Stomach (tissue), 9 donors: ENCODE data around the gene PLCH2. TPM values are rescaled to one million over a fixed set of nuclear protein-coding genes. Genes with fewer than 3 reads are reported as not detected.

Experiments used
- DNase-seq, 2 donors: peaks; one replicate each; pipeline versions ENCODE4 v3.0.0 to v3.0.0-alpha.2; 2013 to 2019
- H3K27ac ChIP-seq, 5 donors: fragments of 200-600 bp in 4 of 5; sonication (generic) in 4 of 5; one replicate each; pipeline ENCODE4 v1.5.1; 2013 to 2019; ENCODE audit warnings: mild to moderate bottlenecking in 1 of 5, moderate library complexity in 1 of 5
- H3K27me3 ChIP-seq, 3 donors: fragments of 200-600 bp; sonication (generic); one replicate each; pipeline ENCODE4 v1.5.1; 2017 to 2019; ENCODE audit warnings: mixed run types in 1 of 3
- H3K36me3 ChIP-seq, 4 donors: fragments of 200-600 bp; sonication (generic); 1 replicate in 3 of 4; 2 replicates in 1 of 4; pipeline ENCODE4 v1.5.1; 2016 to 2019
- H3K4me1 ChIP-seq, 4 donors: fragments of 200-600 bp; sonication (generic); one replicate each; pipeline ENCODE4 v1.5.1; 2016 to 2019
- H3K4me3 ChIP-seq, 4 donors: fragments of 200-600 bp; sonication (generic) in 3 of 4; one replicate each; pipeline ENCODE4 v1.5.1; 2016 to 2019; ENCODE audit warnings: mild to moderate bottlenecking in 1 of 4
- H3K9me3 ChIP-seq, 4 donors: fragments of 200-600 bp; sonication (generic); one replicate each; pipeline ENCODE4 v1.5.1; 2016 to 2019
- EP300 ChIP-seq: sonication (generic); formaldehyde crosslinking; IDR thresholded peaks from one replicate; pipeline ENCODE4 v1.6.1; 2017; ENCODE audit warnings: antibody characterized with exemption
- POLR2A ChIP-seq, 4 donors: fragments of 450-650 bp; IDR thresholded peaks; one replicate each; pipeline ENCODE4 v1.6.1; 2016; ENCODE audit warnings: antibody characterized with exemption in 4 of 4, control low read depth in 2 of 4, mild to moderate bottlenecking in 1 of 4, moderate library complexity in 1 of 4
- POLR2AphosphoS5 ChIP-seq, 3 donors: sonication (generic); formaldehyde crosslinking; IDR thresholded peaks; one replicate each; pipeline ENCODE4 v1.6.1; 2016; ENCODE audit warnings: antibody characterized with exemption in 3 of 3
- WGBS, 5 donors: extraction: QIAGEN DNeasy Blood & Tissue Kit in 3 of 5; methylation state at CpG; one replicate each; pipeline versions ENCODE4 v1.1.5 to v1.1.7; 2013 to 2018; 5-methylcytosine and 5-hydroxymethylcytosine counted together
- intact Hi-C: fragments of 100-400 bp; cut with DNase I; formaldehyde crosslinking; loops from one replicate; pipeline ENCODE4 v1.15.1; 2023; ENCODE audit warnings: low total_unique reads
- polyA plus RNA-seq, 3 donors: library from polyadenylated mRNA; stranded (reverse); fragments of 200-250 nt; gene quantifications; one replicate each; pipeline ENCODE4 v1.2.3, GENCODE V29; 2013
- total RNA-seq, 5 donors: library from RNA; depleted of rRNA; stranded (reverse); fragments of >200 nt; gene quantifications; one replicate each; pipeline versions ENCODE4 v1.1.0 to v1.2.3, GENCODE V29; 2014 to 2016
- TF ChIP-seq, protein P1 (sequence below), 7 experiments: fragments of 450-650 bp in 4 of 7; fragments of 200-600 bp in 3 of 7; sonication (generic) in 3 of 7; IDR thresholded peaks; one replicate each; pipeline ENCODE4 v1.5.1; 2016 to 2019; ENCODE audit warnings: antibody characterized with exemption in 7 of 7, control low read depth in 2 of 7, mild to moderate bottlenecking in 1 of 7
- donor health status: healthy with polysubstance abuse.
- donor health status: Bipolar disorder and iron deficiency.
- donor health status: healthy.

Gene PLCH2
- total and polyA plus RNA-seq, 8 donors = 0.55 to 24.9 (median 1.0) TPM; not detected in 2

DNA sequence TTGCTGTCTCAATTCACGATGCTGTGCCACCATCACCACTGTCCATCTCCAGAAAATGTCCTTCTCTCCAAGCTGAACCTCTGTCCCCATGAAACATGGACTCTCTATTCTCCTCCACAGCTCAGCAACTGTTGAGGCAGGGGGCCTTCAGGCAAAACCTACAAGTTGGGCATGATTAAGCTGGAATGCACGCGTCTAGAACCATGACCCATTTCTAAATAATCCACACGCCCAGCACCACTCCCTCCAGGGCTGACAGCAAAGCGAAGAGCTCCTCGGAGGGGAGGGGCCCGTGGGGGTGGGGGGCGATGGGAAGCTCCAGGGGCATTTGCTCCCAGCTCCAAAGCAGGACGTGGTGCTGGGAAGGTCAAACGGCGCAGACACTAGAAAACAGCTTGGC, 57.3 kb downstream of the PLCH2 start:
- Histone ChIP-seq H3K9me3 (no peaks in the 10 kb centered on the region), H3K27ac (no peak overlapping the region), H3K4me1 (peaks cover 35 to 52% (median 51%) of the 10 kb centered on the region in 4 donors), H3K4me3 (no peak overlapping the region), H3K27me3 (peaks cover 0 to 100% (median 52%) of the 10 kb centered on the region in 3 donors), H3K36me3 (no peaks in the 10 kb centered on the region)
- intact Hi-C loops = no loop called here
- TF ChIP-seq POLR2AphosphoS5 (IDR thresholded peaks at IDR 0.05) = no peak
- no peak for TF ChIP-seq POLR2A (IDR thresholded peaks at IDR 0.05)
- TF ChIP-seq EP300 = no peak
- TF ChIP-seq, protein P1, sequence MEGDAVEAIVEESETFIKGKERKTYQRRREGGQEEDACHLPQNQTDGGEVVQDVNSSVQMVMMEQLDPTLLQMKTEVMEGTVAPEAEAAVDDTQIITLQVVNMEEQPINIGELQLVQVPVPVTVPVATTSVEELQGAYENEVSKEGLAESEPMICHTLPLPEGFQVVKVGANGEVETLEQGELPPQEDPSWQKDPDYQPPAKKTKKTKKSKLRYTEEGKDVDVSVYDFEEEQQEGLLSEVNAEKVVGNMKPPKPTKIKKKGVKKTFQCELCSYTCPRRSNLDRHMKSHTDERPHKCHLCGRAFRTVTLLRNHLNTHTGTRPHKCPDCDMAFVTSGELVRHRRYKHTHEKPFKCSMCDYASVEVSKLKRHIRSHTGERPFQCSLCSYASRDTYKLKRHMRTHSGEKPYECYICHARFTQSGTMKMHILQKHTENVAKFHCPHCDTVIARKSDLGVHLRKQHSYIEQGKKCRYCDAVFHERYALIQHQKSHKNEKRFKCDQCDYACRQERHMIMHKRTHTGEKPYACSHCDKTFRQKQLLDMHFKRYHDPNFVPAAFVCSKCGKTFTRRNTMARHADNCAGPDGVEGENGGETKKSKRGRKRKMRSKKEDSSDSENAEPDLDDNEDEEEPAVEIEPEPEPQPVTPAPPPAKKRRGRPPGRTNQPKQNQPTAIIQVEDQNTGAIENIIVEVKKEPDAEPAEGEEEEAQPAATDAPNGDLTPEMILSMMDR (IDR thresholded peaks at IDR 0.05) = no peak
- WGBS, 5 donors = 72 to 84% (median 79%) methylated on average over 11 of the region's 11 CpGs
- DNase-seq = no peak

DNA sequence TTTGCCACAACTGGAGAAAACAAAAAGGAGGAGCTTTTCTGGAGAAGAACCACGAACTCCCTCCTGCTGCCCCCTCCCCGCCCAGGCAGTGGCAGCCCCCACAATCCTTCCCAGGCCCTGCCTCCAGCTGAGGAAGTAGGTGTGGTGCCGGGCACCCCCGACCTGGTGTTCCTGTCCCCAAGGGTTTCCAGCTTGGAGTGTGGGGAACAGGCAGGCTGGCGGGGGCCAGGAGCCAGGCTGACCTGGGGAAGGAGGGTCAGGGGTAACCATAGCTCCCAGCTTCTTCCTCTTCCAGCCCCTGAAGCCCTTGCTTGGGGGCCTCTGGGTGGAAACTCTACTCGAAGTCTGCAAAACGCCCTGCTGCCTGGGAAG, 58.2 kb downstream of the PLCH2 start:
- Histone ChIP-seq H3K9me3 (no peaks in the 10 kb centered on the region), H3K27ac (no peak overlapping the region), H3K36me3 (no peaks in the 10 kb centered on the region), H3K4me1 (peaks cover 26 to 43% (median 42%) of the 10 kb centered on the region in 4 donors), H3K4me3 (no peak overlapping the region), H3K27me3 (peaks cover 0 to 100% (median 44%) of the 10 kb centered on the region in 3 donors)
- no peak for DNase-seq
- WGBS, 5 donors = 37 to 63% (median 40%) methylated on average over 3 to 7 of the region's 7 CpGs
- TF ChIP-seq POLR2AphosphoS5 (IDR thresholded peaks at IDR 0.05) = no peak
- TF ChIP-seq POLR2A (IDR thresholded peaks at IDR 0.05) = no peak
- TF ChIP-seq EP300 = no peak
- TF ChIP-seq, protein P1 (IDR thresholded peaks at IDR 0.05) = no peak
- intact Hi-C loops = no loop called here

DNA sequence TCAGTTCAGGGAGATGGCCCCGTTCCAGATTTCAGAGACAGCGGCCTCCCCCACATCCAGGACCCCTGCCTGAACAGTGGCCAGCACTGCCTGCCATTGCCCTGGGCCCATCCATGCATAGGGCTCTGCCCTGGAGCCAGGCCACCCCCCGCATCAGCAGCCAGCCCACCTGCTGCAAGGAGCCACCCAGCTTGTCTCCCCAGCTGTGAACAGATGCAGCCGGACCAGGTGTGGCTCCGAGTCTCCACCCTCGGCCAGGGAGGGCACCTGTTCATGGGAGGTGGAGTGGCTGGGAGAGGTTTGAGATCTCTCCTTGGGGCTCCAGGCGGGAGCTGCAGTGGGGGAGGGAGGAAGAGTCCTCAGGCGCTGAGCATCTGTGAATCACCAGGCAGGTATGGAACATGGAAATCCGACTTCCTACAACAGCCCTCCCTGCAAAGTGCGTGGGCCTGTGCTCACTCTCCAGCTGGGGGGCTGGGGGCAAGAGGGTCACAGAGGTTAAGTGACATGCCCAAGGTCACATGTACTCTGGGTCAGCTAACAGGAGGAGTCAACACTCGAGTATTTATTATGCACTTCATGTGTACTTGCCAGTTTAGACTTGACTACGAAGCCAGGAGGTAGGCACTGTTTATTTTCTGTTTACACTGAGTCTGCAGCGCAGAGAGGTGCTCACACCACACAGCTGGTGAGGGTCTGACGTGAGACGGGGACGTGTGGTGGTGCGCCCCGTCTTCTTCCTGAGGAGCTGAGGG, 58.8 kb downstream of the PLCH2 start:
- intact Hi-C loops = no loop called here
- Histone ChIP-seq H3K36me3 (no peaks in the 10 kb centered on the region), H3K9me3 (no peaks in the 10 kb centered on the region), H3K27ac (no peak overlapping the region), H3K27me3 (peaks cover 0 to 100% (median 41%) of the 10 kb centered on the region in 3 donors), H3K4me1 (peaks cover 21 to 39% (median 38%) of the 10 kb centered on the region in 4 donors), H3K4me3 (no peak overlapping the region)
- TF ChIP-seq POLR2AphosphoS5 (IDR thresholded peaks at IDR 0.05) (no peak), EP300 (no peak), POLR2A (IDR thresholded peaks at IDR 0.05) (no peak)
- TF ChIP-seq, protein P1 (IDR thresholded peaks at IDR 0.05) = no peak
- 30 to 39% (median 33%) methylated on average over 8 to 18 of the region's 18 CpGs for WGBS, 5 donors
- DNase-seq = peak in 1 of 2 donors; percentile 53

DNA sequence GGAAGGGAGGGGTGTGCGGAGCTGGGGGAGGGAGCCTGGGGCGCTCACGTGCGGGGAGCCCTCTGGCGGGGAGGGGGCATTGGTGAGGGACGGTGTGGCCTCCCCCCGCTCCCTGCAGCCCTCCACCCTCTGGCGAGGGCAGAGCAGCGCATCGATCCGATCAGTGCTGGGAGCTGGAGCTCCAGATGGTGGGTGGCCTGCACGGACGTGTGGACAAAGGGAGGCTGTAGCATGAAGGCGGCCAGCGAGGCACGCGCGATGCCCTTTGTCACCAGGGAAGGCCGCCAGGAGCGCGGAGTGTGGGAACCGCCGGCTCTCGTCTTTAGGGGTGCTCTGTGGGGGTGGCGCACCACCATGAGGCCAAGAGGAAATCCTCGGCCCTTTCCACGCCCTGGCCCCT, 59.4 kb downstream of the PLCH2 start:
- Histone ChIP-seq H3K27ac (no peak overlapping the region), H3K9me3 (no peaks in the 10 kb centered on the region), H3K27me3 (peaks cover 0 to 100% (median 36%) of the 10 kb centered on the region in 3 donors), H3K36me3 (no peaks in the 10 kb centered on the region), H3K4me3 (no peak overlapping the region), H3K4me1 (peaks cover 15 to 33% (median 33%) of the 10 kb centered on the region in 4 donors)
- 20 to 41% (median 33%) methylated on average over 3 to 27 of the region's 27 CpGs for WGBS, 5 donors
- TF ChIP-seq, protein P1 (IDR thresholded peaks at IDR 0.05) = no peak
- TF ChIP-seq POLR2AphosphoS5 (IDR thresholded peaks at IDR 0.05) (no peak), POLR2A (IDR thresholded peaks at IDR 0.05) (no peak), EP300 (no peak)
- intact Hi-C loops = no loop called here
- peak in 1 of 2 donors; percentile 41 for DNase-seq
